Activated T-helper 1 cell treated with anti-CD3 and anti-CD28 coated beads, Interleukin-2, amount 50 U/mL, for 16 hours (primary cell): ENCODE measurements around the gene FRMD5.

Experiments
- DNase-seq, 2 donors: peaks; one replicate each; pipeline ENCODE4 v3.0.0-alpha.2; 2020; ENCODE audit warnings: low read depth in 1 of 2, low spot score in 1 of 2

Gene FRMD5

DNA sequence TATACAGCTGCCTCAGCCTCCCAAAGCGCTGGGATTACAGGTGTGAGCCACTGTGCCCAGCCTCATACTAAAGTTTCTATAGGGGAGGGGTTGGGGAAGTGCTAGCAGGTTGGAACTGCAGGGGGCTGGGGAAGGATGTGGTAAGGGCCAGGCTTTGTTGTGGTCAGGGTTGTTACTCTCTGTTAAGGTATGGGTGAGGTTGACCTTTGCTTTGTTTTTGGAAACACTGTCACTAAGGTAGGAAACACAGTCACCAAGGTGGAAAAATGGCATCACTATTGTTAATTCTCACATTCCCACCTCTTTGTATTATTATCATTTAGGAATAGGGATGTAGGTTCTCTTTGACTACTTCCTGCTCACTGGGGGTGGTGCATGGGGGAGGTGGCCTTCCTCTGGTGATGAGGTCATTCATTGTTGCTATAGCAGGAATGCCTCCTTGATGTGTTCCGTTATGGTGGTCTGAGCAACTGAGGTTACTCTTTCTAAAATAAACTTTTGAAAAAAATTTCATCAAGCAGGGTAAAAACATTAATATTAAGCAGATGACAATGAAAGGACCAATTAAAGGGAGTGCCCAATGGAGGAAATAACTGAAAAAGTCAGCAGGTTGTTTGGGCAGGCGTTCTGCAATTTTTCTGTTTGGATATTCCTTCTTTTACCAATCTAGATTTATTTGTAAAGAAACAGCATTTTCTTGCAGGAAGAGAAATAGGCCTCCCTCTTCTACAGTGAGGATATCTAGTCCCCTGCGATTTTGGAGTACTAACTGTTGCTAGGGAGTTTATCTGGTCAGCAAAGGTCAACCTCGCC lies 217.8 kb downstream of the FRMD5 start:
- peak in 1 of 2 donors; percentile 5 for DNase-seq

- DNase-seq: no peak
Observed at GRCh38 chr15:43975770-43976169, 219.3 kb downstream of the FRMD5 start.

- DNase-seq: no peak
Observed at GRCh38 chr15:43975326-43975725, 219.7 kb downstream of the FRMD5 start.

- DNase-seq: no peak
Observed at GRCh38 chr15:43974852-43975251, 220.2 kb downstream of the FRMD5 start.

GRCh38 chr15:43969802-43970375 lies 225.2 kb downstream of the FRMD5 start:
- no peak for DNase-seq

DNA sequence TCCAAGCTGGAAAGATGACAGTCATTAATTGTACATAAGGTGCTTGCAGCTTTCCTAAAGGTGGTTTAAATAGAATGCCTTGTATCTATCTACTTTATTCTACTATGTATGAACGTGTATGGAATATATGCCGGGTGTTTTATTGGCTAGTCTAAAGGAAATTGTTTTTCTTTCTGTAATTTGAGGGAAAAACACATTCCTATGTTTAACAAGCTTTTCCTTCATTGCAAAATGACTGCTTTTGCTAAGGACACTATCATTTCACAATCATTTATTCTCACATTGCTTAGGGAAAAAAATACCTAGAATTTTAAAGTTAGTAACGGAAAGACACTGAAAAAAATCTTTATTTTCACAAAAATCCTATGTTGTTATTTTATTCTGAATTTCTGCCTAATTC lies 226.5 kb downstream of the FRMD5 start:
- DNase-seq: no peak

DNA sequence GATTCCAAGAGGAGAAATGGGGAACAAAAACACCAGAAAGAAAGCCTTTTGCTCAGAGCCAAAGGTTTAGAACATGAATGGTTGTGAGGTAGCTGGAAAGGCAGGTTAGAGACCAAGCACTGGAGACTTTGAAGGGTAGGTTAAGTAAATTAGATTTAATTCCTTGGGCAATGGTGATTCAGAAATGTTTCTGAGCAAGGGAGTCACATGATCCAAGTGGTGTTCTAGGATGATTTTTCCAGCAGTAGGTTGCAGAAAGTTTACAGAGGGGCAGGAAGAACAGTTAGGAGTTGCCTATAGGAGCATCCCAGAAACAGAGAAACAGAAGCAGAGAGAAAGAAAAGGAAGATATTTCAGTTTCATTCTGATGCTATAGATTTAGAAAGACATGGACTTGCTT lies 228.4 kb downstream of the FRMD5 start:
- DNase-seq: no peak

DNA sequence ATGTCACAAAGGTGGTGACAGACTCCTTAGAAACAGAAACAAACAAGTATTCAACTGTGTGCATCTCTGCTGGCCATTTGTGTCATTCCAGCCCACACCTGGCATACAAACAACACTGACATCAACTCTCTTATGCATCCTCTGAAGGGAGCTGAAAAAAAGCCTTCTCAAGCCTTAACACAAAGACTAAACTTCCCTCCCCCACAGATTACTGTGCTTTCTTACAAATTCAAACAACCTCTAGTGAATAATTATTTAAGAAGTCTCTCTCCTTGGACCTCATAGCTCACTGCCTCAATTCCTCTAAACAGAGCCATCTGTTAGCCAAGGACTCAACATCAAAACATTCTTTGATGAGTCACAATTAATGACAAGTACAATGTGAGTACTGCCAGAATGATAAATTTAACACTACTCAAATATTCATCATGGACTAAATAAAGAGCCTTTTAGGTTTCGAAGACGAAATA lies 236.2 kb downstream of the FRMD5 start:
- DNase-seq: no peak

GRCh38 chr15:43957724-43958123 lies 237.3 kb downstream of the FRMD5 start:
- no peak for DNase-seq

GRCh38 chr15:43955140-43955539 lies 239.9 kb downstream of the FRMD5 start:
- DNase-seq: no peak

DNA sequence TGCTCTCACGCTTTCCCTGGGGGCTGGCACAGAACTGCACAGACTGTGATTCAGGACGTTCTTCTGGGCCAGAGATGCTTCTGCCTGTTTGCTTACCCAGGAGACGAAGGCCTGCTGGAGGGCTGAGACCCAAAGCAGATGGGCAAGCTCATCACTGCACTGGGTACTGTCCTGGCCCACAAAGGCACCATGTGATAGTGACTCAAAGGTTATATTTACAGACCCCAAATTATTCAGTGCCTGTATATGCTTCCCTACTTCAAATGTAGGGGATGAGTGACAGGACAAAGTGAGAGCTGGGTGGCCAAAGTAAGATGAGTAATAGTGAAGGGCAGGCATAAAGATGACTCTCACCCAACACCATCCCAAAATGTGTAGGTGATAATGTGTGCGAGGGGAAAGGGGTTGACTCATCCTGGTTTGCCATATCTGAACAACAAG lies 240.9 kb downstream of the FRMD5 start:
- DNase-seq: no peak

GRCh38 chr15:43953402-43953801 lies 241.7 kb downstream of the FRMD5 start:
- DNase-seq: no peak

DNA sequence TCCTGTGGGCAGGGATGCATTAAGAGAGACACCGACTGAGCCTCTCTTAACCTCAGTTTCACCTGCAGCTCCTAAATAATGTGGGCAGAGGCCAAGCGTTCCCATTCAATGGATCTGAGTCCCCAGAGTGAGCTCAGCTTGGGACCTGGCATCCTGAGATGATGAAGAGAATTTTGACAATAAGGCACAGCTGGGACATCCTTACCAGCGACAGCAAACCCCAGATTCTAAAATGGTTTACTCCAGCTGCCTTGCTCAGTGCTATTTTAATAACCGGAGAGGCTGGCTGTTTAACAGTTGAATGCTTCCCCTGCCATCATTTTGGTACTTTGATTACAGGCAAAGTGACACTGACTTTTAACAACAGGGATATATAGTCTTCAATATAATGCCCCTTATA lies 244.5 kb downstream of the FRMD5 start:
- DNase-seq: no peak

DNA sequence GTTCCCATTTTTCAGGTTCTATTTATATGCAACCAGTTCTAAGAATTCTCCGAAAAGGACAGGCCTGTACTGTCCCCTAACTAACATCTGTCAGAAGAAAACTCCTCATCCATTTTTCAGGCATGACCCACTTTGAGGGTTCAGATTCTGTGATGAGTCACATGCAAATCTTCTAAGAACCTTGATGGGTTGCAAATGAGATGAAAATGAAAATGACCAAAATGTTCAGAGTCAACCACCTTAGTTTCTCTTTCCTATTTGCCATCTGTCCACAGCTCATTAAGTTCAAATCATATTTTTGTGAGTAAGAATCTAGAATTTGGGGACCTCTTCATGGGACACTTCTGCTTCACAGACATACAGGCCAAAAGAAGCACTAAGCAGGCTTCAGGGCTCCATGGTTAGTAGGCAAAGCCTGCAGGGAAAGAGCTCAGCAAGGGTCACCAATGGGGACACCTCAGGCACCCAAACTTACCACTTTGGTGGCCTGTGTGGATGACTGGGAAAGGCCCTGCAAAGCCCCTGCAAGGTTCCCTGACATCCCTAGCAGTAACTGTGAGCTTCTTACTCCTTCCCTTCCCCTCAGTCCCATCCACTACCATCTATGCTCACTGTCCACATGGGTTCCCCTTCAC lies 246.3 kb downstream of the FRMD5 start:
- no peak for DNase-seq

- no peak for DNase-seq
Observed at GRCh38 chr15:43943511-43943910, 251.6 kb downstream of the FRMD5 start.

DNA sequence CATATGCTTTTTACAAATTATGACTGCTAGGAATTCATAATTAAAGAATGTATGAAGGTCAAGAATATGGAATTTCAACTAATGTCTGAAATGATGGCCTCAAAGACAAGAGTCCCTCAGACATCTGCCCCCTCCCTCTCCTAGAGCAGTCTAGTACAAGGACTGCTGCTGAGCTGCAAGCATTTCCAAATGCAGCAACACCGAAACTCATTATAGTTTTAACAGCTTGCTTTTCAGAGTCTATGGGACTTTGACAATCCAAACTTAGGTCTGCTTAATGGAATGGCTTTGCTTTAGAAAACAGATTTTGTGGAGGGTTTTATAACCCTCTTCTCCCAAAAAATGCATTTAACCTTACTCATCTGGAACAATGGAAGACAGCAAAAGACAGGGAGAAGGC lies 252.9 kb downstream of the FRMD5 start:
- no peak for DNase-seq

DNA sequence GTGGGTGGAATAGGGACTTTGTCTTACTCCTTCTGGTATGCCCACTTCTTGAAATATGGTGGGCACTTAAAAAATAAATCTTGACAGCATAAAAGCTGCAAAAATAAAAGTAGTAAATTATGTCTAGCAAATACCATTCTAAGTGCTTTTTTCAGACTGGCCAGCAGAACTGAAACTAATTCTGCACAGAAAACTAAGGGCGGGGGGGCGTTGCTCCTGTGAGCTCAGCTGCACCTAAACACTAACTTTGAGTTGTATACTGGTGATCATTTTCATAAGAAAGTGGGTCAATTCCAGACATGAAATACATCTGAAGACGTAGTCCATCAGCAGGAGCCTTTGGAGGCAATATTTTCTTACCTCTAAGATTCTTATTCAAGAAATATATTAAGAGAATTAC lies 253.5 kb downstream of the FRMD5 start:
- DNase-seq: no peak

GRCh38 chr15:43941071-43941470 lies 254.0 kb downstream of the FRMD5 start:
- no peak for DNase-seq

GRCh38 chr15:43939070-43939469 lies 256.0 kb downstream of the FRMD5 start:
- DNase-seq: no peak

DNA sequence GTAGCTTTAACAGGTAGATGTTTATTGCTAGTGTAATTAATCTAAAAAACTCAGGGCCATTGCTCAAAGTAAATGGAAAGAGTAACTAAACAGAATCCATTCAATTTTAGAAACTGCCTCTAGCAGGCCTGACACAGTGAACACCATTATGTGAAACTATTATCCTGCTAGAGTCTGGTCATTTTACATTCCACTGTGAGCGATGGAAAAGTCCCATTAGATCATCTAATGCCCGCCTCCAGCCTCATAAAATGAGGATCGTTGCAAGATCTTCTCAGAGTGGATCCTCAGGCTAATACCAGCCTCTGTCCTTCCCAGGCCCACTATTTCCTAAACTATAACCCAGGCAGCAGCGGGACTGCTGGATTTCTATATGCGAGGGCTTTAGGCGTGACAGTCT lies 260.6 kb downstream of the FRMD5 start:
- no peak for DNase-seq

DNA sequence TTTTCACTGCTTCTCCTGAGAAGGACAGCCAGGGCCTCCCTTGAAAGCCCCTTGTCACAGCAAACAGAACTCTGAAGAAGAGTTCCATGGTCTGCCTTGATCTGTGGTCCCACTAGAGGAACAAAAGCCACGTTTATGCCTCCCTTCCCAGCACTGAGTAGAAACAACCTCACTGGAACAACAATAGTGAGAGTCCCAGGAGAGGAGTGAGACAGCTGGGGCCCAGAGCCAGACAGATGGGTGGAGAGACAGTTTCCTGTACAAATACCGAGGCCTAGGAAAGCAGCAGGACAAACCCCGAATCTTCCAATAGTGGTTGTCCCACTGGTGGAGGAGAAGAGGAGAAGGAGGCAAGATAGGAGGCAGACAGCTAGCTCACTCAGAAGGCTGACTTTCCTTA lies 262.2 kb downstream of the FRMD5 start:
- DNase-seq: no peak

DNA sequence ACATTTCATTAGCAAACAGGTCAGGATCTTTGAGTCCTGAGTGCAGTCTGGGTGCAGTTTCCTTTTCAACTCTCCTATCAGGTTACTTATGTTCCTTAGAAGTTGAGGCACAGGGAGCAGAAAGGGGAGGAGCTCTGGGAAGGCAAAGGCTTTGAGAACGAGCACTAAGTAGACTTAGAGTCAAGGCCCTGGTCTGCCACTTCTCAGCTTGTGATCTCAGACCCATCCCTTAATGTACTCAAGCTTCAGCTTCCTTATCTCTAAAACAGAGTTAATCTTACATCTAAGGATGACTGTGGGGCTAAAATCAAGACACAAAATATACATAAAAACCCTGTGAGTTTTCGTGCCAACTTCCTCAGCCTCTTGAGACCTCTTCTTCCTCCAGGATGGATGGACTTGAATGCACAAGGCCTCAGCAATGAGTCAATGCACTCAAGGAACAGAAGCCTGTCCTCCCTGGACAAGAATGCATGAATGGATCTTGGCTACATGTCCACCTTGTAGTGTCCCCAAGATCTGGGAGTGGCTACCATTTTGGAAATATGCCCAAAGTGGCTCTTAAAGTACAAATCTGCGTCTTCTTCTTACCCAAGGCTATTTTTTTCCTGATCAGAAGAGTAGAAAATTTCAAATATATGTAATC lies 263.2 kb downstream of the FRMD5 start:
- no peak for DNase-seq
